Testis (tissue), 2 donors: ENCODE measurements around the gene ADSS1.

ENCODE experiments used
- POLR2A ChIP-seq: fragments of 450-650 bp; IDR thresholded peaks from one replicate; pipeline ENCODE4 v1.6.1; 2017; ENCODE audit warnings: antibody characterized with exemption, mild to moderate bottlenecking, moderate library complexity
- TF ChIP-seq, protein P1 (sequence below), 3 experiments: fragments of 450-650 bp in 2 of 3; fragments of 200-600 bp in 1 of 3; sonication (generic) in 1 of 3; IDR thresholded peaks; one replicate each; pipeline ENCODE4 v1.5.1; 2016 to 2019; ENCODE audit warnings: antibody characterized with exemption in 3 of 3, mild to moderate bottlenecking in 2 of 3, moderate library complexity in 1 of 3

DNA sequence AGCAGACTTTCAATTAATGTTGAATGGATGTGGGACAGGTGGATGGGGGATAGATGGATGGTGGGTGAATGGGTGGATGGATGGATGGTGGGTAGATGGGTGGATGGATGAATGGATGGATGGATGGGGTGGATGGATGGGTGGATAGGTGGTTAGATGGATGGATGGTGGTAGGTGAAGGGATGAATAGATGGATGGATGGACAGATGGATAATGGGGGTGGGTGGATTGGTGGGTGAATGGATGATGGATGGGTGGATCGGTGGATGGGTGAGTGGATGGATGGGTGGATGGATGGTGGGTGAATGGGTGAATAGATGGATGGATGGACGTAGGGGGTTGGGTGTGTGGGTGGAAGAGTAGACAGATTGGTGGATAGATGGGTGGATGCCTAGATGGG lies 48.6 kb upstream of the ADSS1 start:
- TF ChIP-seq POLR2A: no peak
- TF ChIP-seq, protein P1, sequence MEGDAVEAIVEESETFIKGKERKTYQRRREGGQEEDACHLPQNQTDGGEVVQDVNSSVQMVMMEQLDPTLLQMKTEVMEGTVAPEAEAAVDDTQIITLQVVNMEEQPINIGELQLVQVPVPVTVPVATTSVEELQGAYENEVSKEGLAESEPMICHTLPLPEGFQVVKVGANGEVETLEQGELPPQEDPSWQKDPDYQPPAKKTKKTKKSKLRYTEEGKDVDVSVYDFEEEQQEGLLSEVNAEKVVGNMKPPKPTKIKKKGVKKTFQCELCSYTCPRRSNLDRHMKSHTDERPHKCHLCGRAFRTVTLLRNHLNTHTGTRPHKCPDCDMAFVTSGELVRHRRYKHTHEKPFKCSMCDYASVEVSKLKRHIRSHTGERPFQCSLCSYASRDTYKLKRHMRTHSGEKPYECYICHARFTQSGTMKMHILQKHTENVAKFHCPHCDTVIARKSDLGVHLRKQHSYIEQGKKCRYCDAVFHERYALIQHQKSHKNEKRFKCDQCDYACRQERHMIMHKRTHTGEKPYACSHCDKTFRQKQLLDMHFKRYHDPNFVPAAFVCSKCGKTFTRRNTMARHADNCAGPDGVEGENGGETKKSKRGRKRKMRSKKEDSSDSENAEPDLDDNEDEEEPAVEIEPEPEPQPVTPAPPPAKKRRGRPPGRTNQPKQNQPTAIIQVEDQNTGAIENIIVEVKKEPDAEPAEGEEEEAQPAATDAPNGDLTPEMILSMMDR (IDR thresholded peaks at IDR 0.05): no peak
